GM21576 (cell line): ENCODE measurements around the gene GNG5.
"Not testable (repeated sequence)": the region's sequence is repeated elsewhere in the genome, so short reads cannot be mapped to it uniquely, and the experiment has no call there.

Source experiments
- ATAC-seq: cut with Tn5 transposase; IDR thresholded peaks from one replicate; pipeline ENCODE4 v1.9.1; 2021; ENCODE audit warnings: mild to moderate bottlenecking, moderate library complexity; ENCODE audit not compliant: unreplicated experiment

The GNG5 gene

GRCh38 chr1:84506002-84506728, at the start of gene GNG5, which contains the start of gene SPATA1:
GNG5 (minus strand) TSS chr1:84506581; CDS start chr1:84506091, 490 bp downstream.
SPATA1 (plus strand) TSS chr1:84506386; CDS start chr1:84516360, 9,974 bp downstream.
- peak; percentile 78 for ATAC-seq

DNA sequence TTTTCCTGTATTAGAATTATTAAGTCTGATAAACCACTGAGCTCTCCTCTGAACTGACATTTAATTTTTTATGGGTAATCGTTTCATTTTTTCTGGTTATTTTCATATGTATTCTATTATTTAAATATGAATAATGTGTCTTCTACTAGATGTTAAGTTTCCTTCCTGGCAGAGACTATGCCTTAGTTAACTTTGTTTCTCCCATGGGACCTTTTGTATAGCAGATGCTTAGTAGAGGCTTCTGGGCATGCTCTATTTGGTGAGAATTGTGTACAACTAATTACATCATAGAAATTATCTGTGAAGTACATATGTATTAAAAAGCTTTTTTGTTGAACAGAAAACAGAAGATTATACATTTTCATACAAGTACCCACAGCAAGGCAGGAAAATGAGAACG, 44.4 kb upstream of the GNG5 start:
- no peak for ATAC-seq

DNA sequence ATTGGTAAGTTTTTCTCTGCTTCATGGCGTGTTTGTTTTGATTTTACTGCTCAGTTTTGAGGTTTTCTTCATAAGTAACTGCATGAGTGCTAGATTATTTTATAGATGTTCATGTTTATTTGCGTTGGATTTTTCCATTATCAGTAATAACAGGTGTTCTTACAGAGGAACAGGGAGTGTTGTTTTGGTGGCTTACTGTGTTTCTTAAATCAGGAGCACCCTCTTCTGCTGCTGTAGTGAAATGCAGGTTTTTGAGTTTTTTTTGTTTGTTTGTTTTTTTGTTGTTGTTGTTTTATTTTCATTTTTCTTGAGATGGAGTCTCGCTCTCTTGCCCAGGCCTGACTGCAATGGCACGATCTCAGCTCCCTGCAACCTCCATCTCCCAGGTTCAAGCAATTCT, 35.3 kb upstream of the GNG5 start:
- ATAC-seq = no peak

GRCh38 chr1:84540759-84541158, 34.4 kb upstream of the GNG5 start:
- no peak for ATAC-seq

DNA sequence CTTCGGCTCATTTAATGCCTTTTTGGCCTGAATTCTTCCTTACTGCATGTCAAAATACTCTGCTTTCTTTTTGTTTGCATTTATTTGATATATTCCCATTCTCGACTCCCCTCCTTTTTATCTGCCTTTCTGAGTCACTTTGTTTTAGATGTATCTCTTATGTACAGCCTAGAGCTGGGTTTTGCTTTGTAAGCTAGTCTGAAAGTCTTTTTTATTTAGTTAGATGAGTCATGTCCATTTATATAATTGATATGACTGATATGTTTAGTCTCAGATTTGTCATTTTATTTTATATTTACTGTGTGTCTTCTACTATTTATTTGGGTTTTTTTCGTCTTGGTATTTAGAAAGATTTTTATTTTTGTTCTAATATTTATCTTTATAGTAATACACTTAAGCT, 33.6 kb upstream of the GNG5 start:
- no peak for ATAC-seq

- no peak for ATAC-seq
Observed at GRCh38 chr1:84538599-84538998, 32.2 kb upstream of the GNG5 start.

GRCh38 chr1:84525779-84526178, 19.4 kb upstream of the GNG5 start:
- ATAC-seq = no peak

DNA sequence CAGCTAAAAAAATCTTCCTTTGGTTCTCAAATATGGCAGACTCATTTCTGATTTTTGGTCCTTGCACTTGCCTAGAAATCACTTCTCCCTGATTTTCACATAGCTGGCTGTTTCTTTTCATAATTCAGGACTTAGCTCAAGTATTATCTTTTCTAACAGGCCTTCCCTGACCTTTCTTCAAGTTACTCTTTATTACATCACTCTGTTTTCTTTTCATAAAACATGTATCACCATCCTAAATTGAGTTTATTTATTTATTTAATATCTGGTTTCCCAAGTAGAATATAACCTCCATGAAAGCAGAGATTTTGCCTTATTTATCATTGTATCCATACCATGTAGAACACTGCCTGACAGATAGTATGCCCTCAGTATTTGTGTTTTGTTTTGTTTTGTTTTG, 18.2 kb upstream of the GNG5 start:
- no peak for ATAC-seq

DNA sequence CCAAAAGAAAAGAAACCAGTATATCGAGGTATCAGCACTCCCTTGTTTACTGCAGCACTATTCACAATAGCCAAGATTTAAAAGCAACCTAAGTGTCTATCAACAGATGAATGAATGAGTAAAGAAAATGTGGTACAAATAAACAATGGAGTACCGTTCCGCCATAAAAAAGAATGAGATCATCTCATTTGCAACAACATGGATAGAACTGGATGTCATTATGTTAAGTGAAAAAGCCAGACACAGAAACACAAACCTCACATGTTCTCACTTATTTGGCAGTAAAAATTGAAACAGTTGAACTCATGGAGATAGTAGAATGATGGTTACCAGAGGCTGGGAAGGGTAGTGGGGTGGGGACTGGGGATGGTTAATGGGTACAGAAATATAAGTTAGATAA, 4.3 kb upstream of the GNG5 start:
- ATAC-seq = no peak

DNA sequence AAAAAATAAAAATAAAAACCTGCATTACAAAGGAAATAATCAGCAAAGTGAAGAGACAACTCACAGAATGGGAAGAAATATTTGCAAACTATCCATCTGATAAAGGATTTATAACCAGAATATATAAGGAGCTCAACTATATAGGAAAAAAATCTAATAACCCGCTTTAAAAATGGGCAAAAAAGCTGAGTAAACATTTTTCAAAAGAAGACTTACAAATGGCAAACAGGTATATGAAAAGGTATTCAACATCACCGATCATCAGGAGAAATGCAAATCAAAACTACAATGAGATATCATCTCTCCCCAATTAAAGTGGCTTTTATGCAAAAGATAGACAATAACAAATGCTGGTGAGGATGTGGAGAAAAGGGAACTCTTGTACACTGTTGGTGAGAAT, 3.8 kb upstream of the GNG5 start:
- no peak for ATAC-seq

DNA sequence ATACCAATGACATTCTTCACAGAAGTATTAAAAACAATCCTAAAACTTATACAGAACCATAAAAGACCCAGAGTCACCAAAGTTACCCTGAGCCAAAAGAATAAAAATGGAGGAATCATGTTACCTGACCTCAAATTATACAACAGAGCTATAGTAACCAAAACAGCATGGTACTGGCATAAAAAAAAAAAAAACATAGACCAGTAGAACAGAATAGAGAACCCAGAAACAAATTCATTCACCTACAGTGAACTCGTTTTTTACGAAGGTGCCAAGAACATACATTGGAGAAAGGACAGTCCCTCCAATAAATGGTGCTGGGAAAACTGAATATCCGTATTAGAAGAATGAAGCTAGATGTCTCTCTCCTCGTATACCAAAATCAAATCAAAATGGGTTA, 2.6 kb upstream of the GNG5 start:
- ATAC-seq = no peak

GRCh38 chr1:84508510-84508909, 2.1 kb upstream of the GNG5 start:
- no peak for ATAC-seq

DNA sequence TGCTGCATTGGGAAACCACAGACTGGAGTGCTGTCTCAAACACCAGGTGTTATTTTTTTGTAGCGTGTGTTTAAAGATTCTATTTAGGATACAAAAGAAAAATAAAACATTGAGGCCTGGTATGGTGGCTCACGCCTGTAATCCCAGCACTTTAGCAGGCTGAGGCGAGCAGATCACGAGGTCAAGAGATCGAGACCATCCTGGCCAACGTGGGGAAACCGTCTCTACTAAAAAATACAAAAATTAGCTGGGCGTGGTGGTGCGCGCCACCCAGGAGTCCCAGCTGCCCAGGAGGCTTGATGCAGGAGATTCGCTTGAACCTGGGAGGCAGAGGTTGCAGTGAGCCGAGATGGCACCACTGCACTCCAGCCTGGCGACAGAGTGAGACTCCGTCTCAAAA, 1.5 kb upstream of the GNG5 start:
- ATAC-seq = not testable (repeated sequence)

- ATAC-seq = no peak
Observed at GRCh38 chr1:84506729-84507453, 510 bp upstream of the GNG5 start.

- ATAC-seq = peak; percentile 28
Observed at GRCh38 chr1:84505493-84506001, 834 bp downstream of the GNG5 start.

- ATAC-seq = no peak
Observed at GRCh38 chr1:84504580-84505492, 1.5 kb downstream of the GNG5 start.

DNA sequence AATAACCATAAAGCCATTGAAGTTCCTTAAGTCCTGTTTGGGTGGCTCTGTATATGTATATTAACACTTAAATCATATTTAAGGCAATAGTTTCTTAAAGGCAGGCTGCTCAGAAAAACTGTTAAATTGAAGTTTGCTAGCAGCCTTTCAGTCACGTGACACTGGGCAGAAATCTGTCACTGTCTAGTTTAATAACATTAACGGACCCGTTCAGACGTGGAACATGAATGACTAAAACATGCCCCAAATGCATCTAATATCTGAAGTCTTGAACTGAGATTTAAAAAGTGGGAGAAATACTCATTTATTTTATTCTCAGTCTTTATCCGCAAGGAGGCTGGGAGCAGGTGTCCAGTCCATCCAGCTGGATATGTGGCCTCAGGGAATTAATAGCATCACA, 3.5 kb downstream of the GNG5 start:
- ATAC-seq = no peak

GRCh38 chr1:84497631-84498275, 8.6 kb downstream of the GNG5 start:
- no peak for ATAC-seq

GRCh38 chr1:84496498-84496897, 9.9 kb downstream of the GNG5 start:
- no peak for ATAC-seq

DNA sequence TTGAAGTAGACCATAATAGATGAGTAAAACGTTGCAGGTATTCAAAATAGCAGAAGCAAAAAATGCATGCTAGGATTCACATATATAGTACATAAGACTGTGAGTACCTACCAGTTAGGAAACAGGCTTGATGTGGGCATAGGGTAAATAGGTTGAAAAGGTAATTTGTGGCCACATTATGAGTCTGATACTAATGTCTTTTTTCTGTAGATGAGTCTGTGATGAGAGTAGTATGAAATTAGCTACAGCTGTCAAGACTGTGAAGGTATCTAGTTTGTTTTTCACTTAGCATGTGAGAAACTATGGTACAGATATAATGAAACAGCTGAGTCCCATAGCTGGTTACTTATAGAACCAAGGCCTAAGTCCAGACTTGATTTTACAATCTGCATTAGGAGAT, 12.6 kb downstream of the GNG5 start:
- no peak for ATAC-seq

DNA sequence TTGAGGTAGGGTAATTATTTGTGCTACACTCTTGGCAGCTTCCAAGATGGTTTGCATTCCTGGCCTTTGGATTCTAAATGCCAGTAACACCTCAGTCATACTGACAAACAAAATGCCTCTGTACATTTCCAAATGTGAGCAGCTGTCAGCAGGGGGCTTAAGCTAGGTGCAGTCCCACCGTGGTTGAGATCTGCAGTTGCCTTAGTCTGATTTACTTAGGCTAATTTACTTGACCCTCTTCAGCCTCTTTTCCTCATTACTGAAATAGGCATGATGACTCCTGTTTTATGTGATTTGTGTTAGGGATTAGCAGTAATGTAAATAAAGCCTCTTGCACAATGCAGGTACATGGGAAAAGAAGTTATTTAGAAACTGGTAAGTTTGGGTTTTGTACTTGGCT, 13.7 kb downstream of the GNG5 start:
- no peak for ATAC-seq
